D721Med (cell line): ENCODE measurements around the gene GRAMD1A.
"Not testable (repeated sequence)": the region's sequence is repeated elsewhere in the genome, so short reads cannot be mapped to it uniquely, and the experiment has no call there.

Experiments used
- DNase-seq: peaks from one replicate; pipeline ENCODE4 v3.0.0; 2011; ENCODE audit warnings: low spot score; ENCODE audit not compliant: insufficient read length
- FAIRE-seq: peaks from 2 replicates; lab custom pipeline; 2011; peaks lifted over from hg19 to GRCh38; lab: Jason Lieb, UNC
- TF ChIP-seq, protein P1 (sequence below): IDR thresholded peaks from 2 replicates; pipeline ENCODE4 v1.5.1; 2012; ENCODE audit warnings: mild to moderate bottlenecking, control low read depth; ENCODE audit not compliant: insufficient read depth; ENCODE audit errors: missing control alignments

The GRAMD1A gene

GRCh38 chr19:35006342-35006998, 6.3 kb downstream of the GRAMD1A start:
- no peak for DNase-seq
- no peak for FAIRE-seq

GRCh38 chr19:35006999-35007365, 6.9 kb downstream of the GRAMD1A start:
- FAIRE-seq (no peak), DNase-seq (no peak)
- TF ChIP-seq, protein P1, sequence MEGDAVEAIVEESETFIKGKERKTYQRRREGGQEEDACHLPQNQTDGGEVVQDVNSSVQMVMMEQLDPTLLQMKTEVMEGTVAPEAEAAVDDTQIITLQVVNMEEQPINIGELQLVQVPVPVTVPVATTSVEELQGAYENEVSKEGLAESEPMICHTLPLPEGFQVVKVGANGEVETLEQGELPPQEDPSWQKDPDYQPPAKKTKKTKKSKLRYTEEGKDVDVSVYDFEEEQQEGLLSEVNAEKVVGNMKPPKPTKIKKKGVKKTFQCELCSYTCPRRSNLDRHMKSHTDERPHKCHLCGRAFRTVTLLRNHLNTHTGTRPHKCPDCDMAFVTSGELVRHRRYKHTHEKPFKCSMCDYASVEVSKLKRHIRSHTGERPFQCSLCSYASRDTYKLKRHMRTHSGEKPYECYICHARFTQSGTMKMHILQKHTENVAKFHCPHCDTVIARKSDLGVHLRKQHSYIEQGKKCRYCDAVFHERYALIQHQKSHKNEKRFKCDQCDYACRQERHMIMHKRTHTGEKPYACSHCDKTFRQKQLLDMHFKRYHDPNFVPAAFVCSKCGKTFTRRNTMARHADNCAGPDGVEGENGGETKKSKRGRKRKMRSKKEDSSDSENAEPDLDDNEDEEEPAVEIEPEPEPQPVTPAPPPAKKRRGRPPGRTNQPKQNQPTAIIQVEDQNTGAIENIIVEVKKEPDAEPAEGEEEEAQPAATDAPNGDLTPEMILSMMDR: no peak

More at GRCh38 chr19:35006342-35006998, 6.3 kb downstream of the GRAMD1A start:
- TF ChIP-seq, protein P1: no peak

DNA sequence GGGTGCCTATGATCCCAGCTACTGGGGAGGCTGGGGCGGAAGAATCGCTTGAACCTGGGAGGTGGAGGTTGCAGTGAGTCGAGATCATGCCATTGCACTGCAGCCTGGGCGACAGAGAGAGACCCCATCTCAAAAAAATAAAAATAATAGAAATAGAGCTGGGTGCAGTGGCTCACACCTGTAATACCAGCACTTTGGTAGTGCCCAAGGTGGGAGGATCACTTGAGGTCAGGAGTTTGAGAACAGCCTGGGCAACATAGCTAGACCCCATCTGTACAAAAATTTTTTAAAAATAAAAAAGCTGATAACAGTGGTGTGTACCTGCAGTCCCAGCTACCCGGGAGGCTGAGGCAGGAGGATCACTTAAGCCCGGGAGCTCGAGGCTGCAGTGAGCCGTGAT, 7.3 kb downstream of the GRAMD1A start:
- not testable (repeated sequence) for DNase-seq, FAIRE-seq

- FAIRE-seq (no peak), DNase-seq (no peak)
- TF ChIP-seq, protein P1: no peak
These were observed 8.8 kb downstream of the GRAMD1A start for GRCh38 chr19:35008891-35009341.

DNA sequence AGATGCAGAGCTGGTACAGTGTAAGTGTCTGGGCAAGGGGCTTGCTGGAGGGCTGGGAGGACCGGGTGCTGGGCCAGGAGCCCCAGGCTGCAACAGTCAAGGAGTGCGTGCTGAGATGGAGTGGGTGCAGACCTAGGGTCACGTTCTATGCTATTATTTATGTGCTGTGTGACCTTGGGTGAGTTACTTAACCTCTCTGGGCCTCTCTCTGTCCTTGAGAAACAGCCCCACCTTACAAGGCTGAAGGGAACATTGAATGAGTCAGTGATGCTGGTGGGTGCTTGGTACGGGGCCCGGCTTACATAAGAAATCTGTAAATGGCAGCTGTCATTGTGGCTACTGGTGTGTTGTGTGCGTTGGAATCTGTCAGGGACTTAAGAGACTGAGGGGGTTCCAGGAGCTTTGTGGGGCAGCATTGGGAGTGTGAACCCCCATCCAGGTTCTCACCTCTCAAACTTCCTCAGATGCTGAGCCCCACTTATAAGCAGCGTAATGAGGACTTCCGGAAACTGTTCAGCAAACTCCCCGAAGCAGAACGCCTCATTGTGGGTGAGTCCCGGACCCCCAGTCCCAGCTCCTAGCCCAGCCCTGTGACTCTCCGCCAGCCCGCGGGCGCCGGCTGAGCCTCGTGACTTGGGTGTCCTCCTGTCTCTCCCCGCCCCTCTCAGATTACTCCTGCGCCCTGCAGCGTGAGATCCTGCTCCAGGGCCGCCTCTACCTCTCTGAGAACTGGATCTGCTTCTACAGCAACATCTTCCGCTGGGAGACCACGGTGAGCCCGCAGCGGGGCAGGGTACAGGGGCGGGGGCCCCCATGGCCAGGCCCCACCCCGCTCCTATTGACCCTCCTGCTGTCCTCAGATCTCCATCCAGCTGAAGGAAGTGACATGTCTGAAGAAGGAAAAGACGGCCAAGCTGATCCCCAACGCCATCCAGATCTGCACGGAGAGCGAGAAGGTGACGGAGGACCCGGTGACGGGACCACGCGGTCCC, 9.6 kb downstream of the GRAMD1A start:
- no peak for DNase-seq
- TF ChIP-seq, protein P1: no peak
- FAIRE-seq: no peak

GRCh38 chr19:35011091-35011689, 11.1 kb downstream of the GRAMD1A start:
- DNase-seq (no peak), FAIRE-seq (no peak)
- TF ChIP-seq, protein P1: no peak
